Daoy (cell line): ENCODE data around the gene PTCSC3. TPM values are rescaled to one million over a fixed set of nuclear protein-coding genes. Genes with fewer than 3 reads are reported as not detected.
A peak's percentile ranks its signal among the peaks of the same experiment; 100 is the strongest.
"Not testable (repeated sequence)": the region's sequence is repeated elsewhere in the genome, so short reads cannot be mapped to it uniquely, and the experiment has no call there.

Experiments used
- DNase-seq: peaks from one replicate; pipeline ENCODE4 v3.0.0-alpha.2; 2015; ENCODE audit warnings: low read depth
- total RNA-seq: library from RNA; depleted of rRNA; stranded (reverse); fragments of >200 nt; shearing (Covaris generic); gene quantifications from 2 replicates; pipeline ENCODE4 v1.2.3, GENCODE V29; 2014

Gene PTCSC3
- total RNA-seq, 1 experiment from 2014 or later = not detected

DNA sequence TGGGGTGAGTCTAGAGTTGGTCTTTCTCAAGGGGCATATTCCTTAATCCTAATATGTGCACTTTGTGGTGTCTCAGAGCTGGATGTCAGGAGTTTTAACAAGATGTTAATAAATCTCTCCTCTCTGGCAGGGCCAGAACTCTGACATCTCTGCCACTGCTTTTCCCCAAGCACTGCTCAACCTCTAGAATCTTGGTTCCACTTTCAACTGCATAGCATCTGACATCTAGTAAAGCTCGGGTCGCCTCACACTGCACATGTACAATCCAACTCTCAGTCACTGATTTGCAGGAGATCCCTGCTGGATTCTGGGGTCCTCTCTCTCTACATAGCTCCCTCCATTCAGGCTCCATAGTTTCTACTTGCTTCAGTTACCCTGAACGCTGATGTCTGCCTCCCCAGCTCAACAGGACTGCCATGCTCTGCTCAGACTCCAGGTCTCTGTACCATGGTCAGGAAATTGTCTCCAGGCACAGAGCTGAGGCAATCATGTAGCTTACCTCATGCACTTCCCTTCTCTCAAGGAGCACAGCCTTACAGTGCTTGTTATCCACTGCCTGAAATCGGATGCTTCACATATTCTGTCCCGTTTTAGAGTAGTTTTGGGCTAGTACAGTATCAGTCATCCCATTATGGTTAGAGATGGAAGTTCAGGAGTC lies 1.6 kb downstream of the PTCSC3 start:
- no peak for DNase-seq

GRCh38 chr14:36173161-36173560 lies 3.4 kb downstream of the PTCSC3 start:
- DNase-seq = peak; percentile 42

DNA sequence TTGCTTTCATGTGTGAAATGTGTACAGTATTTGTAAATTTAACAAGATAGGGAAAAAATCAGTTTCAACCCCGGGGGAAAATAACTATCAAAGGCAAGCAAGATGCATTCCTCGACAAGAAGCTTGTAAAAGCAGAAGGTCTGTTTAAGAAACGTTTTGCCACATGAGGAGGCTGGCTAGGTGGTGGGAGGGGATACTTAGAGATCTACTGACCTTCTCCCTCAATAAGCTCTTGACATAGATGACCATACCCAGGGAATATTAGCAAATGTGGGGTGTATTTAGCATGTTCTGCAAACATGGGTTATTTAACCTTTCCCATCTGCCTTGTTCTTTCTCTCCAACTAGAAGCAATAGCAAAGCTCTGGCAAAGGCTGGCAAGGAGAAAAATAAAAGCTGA lies 4.9 kb downstream of the PTCSC3 start:
- no peak for DNase-seq

DNA sequence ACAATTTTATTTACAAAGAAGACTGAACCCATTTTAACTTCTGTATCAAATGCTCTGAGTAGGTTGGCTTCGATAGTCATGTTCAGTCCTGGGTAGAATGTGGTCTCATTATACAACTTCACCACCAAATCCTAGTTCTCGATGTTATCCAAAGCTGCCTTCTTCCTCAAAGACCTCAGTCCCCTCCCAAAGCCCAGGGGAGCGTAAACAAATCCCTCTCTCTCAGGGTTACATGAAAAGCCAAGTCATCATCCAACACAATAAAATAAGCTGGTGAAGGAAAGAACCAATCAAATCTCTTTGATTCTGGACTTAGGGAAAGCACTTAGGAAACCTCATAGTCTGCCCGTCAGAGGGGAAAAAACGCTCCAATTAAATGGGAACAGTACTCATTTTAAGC lies 9.1 kb downstream of the PTCSC3 start:
- DNase-seq = no peak

GRCh38 chr14:36163451-36163850 lies 13.1 kb downstream of the PTCSC3 start:
- no peak for DNase-seq

DNA sequence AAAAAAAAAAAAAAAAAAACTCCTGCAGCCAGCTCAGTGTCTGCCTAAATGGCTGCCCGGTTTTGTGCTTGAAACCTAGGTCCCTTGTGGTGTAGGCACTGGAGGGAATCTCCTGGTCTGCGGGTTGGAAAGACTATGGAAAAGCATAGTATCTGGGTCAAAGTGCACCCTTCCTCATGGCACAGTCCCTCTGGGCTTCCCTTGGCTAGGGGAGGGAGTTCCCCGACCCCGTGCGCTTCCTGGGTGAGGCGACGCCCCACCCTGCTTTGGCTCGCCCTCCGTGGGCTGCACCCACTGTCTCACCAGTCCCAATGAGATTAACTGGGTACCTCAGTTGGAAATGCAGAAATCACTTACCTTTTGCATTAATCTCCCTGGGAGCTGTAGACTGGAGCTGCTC lies 14.3 kb downstream of the PTCSC3 start:
- DNase-seq = peak; percentile 27

DNA sequence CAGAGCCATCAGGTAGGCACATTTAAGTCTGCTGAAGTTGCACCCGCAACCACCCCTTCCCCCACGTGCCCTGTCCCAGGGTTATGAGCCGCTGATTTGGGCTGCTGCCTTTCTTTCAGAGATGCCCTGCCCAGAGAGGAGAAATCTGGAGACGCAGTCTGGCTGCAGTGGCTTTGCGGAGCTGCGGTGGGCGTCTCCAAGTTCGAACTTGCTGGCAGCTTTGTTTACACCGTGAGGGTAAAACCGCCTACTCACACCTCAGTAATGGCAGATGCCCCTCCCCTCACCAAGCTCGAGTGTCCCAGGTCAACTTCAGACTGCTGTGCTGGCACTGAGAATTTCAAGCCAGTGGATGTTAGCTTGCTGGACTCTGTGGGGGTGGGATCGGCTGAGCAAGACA lies 14.7 kb downstream of the PTCSC3 start:
- peak; percentile 30 for DNase-seq

DNA sequence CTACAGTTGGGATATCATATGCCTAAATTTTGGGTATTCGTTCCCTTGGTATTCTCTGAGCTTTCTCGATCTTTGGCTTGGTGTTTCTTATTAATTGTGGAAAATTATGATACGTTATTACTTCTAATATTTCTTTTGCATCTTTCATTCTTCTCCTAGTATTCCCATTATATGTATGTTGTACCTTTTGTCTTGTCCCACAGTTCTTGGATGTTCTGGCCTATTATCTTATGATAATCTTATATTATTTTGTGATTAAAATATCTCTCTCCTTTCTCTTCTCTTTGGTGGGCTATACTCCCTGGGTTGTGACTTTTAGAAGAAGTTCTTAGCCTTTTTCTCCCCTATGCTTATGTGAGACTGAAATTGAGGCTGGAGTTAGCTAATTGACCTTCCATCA lies 25.2 kb downstream of the PTCSC3 start:
- DNase-seq = no peak

- peak; percentile 25 for DNase-seq
Measured at GRCh38 chr14:36134038-36134437, 42.5 kb downstream of the PTCSC3 start.

GRCh38 chr14:36132826-36133225 lies 43.7 kb downstream of the PTCSC3 start:
- no peak for DNase-seq

DNA sequence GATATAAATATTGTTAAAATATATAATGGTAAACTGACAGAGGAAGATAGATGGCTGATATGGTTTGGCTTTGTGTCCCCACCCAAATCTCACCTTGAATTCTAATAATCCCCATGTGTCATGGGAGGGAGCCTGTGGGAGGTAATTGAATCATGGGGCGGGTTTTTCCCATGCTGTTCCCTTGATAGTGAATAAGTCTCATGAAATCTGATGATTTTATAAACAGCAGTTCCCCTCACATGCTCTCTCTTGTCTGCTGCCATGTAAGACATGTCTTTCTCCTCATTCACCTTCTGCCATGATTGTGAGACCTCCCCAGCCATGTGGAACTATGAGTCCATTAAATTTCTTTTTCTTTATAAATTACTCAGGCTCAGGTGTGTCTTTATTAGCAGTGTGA lies 46.3 kb downstream of the PTCSC3 start:
- peak; percentile 7 for DNase-seq

DNA sequence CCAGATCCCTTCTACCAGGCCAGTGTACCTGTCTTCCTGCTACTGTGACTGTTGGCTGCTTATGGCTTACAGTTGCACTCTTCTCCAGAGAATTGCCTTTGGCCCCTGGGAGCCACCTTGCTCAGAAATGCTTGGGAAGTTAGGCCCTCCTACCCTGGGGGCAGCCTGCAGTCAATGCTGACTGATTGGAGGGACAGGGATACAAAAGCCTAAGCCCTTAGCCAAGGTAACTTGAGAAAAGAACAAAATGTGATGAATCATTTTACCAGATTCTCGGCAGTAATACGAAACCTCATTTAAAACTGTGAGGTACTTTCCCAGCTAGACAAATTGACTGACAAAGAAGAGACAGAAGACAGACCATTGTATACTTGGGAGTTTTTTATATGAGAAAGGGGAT lies 47.3 kb downstream of the PTCSC3 start:
- peak; percentile 79 for DNase-seq

GRCh38 chr14:36113341-36113740 lies 63.2 kb downstream of the PTCSC3 start:
- no peak for DNase-seq

GRCh38 chr14:36111822-36112583 lies 64.5 kb downstream of the PTCSC3 start:
- DNase-seq = no peak

DNA sequence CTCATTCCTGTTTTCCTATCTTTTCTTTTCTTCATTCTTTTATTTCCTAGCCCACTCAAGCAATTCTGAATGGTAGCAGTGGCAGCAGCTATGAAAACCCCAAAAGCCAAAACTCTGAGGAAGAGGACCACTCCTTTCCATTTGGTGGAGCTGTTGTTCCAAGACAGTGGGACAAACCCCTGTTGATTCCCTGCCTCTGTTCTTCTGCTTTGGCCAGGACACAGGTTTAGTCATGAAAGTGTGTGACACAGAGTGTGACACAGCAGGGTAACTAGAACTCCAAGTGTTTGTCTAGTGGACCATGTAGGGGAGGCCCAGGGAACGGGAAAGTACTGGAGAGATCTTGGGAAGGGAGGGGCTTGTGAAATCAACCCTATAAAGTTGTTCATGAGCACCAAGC lies 71.1 kb downstream of the PTCSC3 start:
- peak; percentile 78 for DNase-seq

GRCh38 chr14:36104258-36104657 lies 72.3 kb downstream of the PTCSC3 start:
- not testable (repeated sequence) for DNase-seq

DNA sequence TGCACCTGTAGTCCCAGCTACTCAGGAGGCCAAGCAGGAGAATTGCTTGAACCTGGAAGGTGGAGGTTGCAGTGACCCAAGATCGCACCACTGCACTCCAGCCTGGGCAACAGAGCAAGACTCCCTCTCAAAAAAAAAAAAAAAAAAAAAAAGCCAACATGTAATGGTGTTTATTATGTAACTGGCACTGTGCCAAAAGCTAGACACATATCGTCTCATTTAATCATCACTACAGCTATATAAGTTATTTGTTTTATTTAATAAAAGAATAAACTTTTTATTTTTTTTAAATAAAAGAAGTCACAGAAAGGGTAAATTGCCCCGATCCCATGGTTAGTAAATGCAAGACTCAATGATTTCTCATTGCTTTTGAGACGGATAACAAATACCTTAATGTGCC lies 76.9 kb downstream of the PTCSC3 start:
- no peak for DNase-seq

DNA sequence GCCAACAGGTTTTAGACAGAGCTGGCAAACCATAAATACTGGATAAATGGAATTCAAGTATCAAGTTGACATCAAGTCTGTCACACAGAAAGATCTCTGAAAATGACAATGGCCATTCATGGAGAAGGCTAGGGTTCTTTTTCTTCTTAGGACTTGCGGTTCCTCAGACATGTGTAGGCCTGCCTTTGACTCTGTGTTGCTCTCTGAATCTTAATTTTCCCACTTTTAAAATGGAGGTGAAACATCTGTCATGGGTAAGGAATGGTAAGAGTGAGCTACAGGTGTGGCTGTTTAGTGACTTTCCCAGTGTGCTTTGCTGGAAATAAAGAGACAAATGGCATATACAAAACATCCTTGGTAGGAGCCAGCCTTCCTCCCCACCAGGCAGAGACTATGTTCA lies 79.2 kb downstream of the PTCSC3 start:
- no peak for DNase-seq

GRCh38 chr14:36096090-36096489 lies 80.4 kb downstream of the PTCSC3 start:
- DNase-seq = peak; percentile 36

GRCh38 chr14:36094963-36095362 lies 81.6 kb downstream of the PTCSC3 start:
- DNase-seq = no peak

- peak; percentile 95 for DNase-seq
Measured at GRCh38 chr14:36091096-36091495, 85.4 kb downstream of the PTCSC3 start.

DNA sequence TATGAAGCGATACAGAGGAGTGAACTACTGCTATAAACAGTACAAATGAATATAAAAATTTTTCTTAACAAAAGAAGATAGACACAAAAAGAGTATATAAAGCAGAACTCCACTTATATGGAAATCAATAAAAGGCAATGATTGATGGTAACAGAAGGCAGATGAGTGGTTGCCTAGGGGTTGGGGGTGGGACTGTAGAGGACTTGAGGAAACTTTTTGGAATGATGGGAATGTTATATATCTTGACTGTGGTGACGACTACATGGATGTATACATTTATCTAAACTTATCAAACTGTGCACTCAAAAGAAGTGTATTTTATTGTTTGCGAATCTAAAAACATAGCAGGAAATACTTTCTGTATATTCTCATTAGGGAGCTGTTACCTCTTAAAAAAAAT lies 89.1 kb downstream of the PTCSC3 start:
- no peak for DNase-seq

DNA sequence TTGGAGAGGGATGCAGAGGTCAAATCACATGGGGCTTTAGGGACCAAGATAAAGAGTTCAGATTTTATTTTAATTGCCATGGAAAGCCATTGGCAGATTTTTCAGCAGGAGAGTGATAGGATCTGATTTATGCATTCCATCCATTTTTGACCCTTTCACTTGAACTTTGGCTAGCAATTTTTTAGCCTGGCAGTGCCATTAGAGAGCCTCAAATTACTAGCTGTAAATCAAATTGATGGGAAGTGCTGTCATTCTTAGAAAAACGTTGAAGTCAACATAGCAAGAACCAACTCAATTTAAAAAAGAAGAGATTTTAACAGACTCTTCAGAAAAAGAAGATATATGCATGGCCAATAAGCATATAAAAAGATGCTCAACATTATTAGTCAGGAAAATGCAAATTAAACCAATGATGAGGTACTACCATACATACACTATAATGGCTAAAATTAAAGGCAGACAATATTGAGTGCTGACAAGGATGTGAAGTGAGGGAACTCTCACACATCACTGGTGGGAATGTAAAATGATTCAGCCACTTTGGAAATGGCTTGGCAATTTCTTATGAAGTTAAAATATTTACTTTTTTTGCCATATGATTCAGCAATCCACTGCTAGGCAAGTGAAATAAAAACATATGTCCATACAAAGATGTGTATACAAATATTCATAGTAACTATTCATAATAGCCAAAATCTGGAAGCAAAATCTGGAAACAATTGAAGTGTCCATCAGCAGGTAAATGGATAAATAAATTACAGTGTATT lies 89.7 kb downstream of the PTCSC3 start:
- DNase-seq = no peak
